ENCODE data around the gene TMEM184A. TPM values are rescaled to one million over a fixed set of nuclear protein-coding genes. Genes with fewer than 3 reads are reported as not detected.

The TMEM184A gene
- total RNA-seq, 1 donor from 2014 or later: not detected

DNA sequence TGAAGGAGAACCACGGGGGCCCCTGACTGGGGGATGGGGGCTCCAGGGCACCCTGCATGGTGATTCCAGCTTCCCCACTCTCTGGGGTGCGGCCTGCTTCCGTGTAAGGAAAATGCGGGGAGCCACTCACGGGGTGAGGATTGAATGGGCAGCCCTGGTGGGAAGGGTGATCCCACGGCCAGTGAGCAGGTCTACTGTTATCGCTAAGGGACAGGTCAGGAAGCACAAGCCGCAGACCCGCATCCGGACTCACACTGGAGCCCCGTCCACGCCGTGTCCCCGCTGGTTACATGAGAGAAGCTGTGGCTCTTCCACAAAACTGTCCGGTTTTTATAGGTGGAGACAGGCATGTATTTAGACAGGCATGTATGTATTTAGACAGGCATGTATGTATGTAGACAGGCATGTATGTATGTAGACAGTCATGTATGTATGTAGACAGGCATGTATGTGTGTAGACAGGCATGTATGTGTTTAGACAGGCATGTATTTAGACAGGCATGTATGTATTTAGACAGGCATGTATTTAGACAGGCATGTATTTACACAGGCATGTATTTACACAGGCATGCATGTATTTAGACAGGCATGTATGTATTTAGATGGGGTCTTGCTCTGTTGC, 8.1 kb upstream of the TMEM184A start:
- peak overlapping the region; percentile 44 for H3K4me3 Mint-ChIP-seq
- DNase-seq (ENCODE audit: low read depth, low spot score): no peak
- no peaks in the 10 kb centered on the region for H3K9me3 Mint-ChIP-seq
- peaks cover 22% of the 10 kb centered on the region for H3K4me1 Mint-ChIP-seq
- H3K36me3 Mint-ChIP-seq (ENCODE audit: low read depth): no peaks in the 10 kb centered on the region
- TF ChIP-seq, protein P1, sequence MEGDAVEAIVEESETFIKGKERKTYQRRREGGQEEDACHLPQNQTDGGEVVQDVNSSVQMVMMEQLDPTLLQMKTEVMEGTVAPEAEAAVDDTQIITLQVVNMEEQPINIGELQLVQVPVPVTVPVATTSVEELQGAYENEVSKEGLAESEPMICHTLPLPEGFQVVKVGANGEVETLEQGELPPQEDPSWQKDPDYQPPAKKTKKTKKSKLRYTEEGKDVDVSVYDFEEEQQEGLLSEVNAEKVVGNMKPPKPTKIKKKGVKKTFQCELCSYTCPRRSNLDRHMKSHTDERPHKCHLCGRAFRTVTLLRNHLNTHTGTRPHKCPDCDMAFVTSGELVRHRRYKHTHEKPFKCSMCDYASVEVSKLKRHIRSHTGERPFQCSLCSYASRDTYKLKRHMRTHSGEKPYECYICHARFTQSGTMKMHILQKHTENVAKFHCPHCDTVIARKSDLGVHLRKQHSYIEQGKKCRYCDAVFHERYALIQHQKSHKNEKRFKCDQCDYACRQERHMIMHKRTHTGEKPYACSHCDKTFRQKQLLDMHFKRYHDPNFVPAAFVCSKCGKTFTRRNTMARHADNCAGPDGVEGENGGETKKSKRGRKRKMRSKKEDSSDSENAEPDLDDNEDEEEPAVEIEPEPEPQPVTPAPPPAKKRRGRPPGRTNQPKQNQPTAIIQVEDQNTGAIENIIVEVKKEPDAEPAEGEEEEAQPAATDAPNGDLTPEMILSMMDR (conservative IDR thresholded peaks at IDR 0.05): no peak
- H3K27ac Mint-ChIP-seq (ENCODE audit: unreplicated experiment): no peak overlapping the region
- no peaks in the 10 kb centered on the region for H3K27me3 Mint-ChIP-seq (ENCODE audit: low read depth)

DNA sequence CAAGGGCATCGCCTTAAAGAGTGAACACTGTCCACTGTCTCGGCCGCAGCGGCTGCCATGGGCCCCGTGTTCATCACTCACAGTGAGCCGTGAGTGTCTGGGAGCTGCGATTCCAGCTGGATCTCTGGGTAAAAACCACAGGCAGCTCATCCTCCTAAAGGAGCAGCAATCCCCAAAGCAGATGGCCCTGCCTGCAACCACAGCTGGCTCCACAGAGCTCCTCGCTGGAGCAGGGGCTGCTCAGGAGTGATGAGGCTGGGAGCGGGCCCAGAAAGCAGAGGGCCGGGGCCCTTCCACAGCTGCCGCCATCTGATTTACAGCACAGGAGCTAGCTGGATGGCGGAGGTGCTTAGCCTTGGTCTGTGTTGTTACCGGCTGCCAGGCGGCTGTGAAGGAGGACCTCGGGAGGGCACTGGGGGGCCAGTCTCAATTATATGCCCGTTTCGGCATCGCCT, 6.6 kb upstream of the TMEM184A start:
- Mint-ChIP-seq H3K4me3 (no peak overlapping the region), H3K4me1 (peaks cover 8% of the 10 kb centered on the region)
- TF ChIP-seq, protein P1 (conservative IDR thresholded peaks at IDR 0.05): no peak

DNA sequence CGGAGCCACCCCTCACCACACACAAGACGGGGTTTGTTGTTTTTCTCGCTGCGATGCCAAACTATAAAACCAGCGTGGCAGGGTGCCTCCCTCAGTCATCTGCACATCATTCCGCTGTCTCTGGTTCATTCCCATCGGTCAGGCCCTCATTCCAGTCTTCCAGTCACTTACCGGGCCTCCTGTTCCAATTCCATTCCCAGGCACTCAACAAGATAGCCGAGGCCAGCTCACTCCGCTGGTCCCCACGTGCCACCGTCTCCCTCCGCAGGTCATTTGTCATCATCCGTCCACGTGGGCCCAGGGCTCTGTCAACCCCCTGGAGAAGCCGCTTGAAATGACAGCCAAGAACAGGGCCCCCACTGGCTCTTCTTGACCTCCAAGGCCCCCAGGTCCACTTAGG, 6.1 kb upstream of the TMEM184A start:
- no peaks in the 10 kb centered on the region for H3K36me3 Mint-ChIP-seq (ENCODE audit: low read depth)
- no peak overlapping the region for H3K27ac Mint-ChIP-seq (ENCODE audit: unreplicated experiment)
- no peak for DNase-seq (ENCODE audit: low read depth, low spot score)
- TF ChIP-seq, protein P1 (conservative IDR thresholded peaks at IDR 0.05): no peak
- H3K4me3 Mint-ChIP-seq: peak overlapping the region; percentile 1
- H3K27me3 Mint-ChIP-seq (ENCODE audit: low read depth): no peaks in the 10 kb centered on the region
- no peaks in the 10 kb centered on the region for H3K9me3 Mint-ChIP-seq
- H3K4me1 Mint-ChIP-seq: peaks cover 3% of the 10 kb centered on the region

More for the DNA sequence above, 6.6 kb upstream of the TMEM184A start:
- Mint-ChIP-seq H3K9me3 (no peaks in the 10 kb centered on the region), H3K36me3 (ENCODE audit: low read depth) (no peaks in the 10 kb centered on the region), H3K27me3 (ENCODE audit: low read depth) (no peaks in the 10 kb centered on the region), H3K27ac (ENCODE audit: unreplicated experiment) (no peak overlapping the region)
- no peak for DNase-seq (ENCODE audit: low read depth, low spot score)

DNA sequence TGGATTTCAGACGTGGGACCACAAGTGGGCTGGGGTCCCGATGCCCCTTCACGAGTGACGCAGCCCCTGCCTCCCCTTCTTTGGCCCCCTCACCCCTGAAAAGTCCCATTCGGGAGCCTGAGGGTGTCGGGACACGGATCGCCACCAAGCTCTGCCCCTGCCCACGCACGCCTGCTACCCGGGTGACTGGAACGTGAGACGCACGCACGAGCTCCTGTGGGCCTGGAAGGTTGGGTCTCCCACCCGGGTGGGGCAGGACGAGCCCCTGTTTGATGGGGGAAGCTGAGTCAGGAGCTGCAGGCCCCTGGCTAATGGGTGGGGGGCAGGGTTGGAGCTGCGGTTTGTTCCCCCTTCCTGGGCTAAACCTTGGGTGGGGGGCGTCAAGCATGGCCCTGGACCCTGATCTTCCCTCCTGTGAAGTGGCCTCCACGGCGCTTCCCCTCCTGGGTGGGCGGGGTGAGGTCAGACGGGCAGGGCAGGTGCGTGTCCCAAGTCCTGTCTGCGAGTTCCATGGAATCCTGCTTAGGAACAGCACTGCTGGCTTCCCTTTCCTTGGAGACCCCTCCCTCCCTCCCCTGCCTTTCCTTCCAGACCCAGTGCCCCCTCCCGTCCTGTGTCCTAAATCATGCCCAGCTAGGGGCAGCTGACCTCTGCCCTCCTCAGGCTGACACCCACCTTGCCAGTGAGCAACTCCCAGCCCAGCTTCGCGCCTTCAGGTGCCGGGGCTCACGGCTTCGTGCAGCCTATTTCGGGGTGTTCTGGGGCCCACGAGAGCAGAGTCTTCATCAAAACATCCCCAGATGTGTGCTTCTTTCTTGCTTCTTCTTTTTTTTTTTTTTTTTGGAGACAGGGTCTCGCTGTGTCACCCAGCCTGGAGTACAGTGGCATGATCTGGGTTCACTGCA, 5.3 kb upstream of the TMEM184A start:
- no peak overlapping the region for H3K27ac Mint-ChIP-seq (ENCODE audit: unreplicated experiment)
- H3K4me1 Mint-ChIP-seq: no peaks in the 10 kb centered on the region
- DNase-seq (ENCODE audit: low read depth, low spot score): no peak
- H3K27me3 Mint-ChIP-seq (ENCODE audit: low read depth): no peaks in the 10 kb centered on the region
- H3K36me3 Mint-ChIP-seq (ENCODE audit: low read depth): no peaks in the 10 kb centered on the region
- H3K4me3 Mint-ChIP-seq: no peak overlapping the region
- TF ChIP-seq, protein P1 (conservative IDR thresholded peaks at IDR 0.05): no peak
- H3K9me3 Mint-ChIP-seq: no peaks in the 10 kb centered on the region

DNA sequence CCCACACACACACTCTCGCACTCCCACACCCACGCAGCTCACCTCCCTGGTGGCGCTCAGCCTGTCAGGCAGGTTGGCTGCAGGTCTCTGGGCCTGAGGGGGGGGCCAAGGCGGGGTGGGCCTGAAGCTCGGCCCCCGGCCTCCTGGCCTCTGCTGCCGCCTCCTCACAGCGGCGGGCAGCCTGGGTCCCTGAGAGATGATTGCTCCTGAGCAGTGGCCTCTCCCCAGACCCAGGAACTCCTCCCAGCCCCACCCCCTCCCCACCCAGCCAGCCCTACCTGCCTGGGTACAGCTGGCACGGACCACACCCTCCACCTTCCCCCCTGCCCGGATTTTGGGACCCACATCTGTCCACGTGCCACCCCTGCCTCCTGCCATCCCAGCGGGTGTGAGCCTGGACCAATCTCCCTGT, 4.6 kb upstream of the TMEM184A start:
- TF ChIP-seq, protein P1 (conservative IDR thresholded peaks at IDR 0.05): no peak
- H3K4me3 Mint-ChIP-seq: no peak overlapping the region
- H3K36me3 Mint-ChIP-seq (ENCODE audit: low read depth): no peaks in the 10 kb centered on the region
- H3K9me3 Mint-ChIP-seq: no peaks in the 10 kb centered on the region
- H3K27me3 Mint-ChIP-seq (ENCODE audit: low read depth): no peaks in the 10 kb centered on the region
- no peak for DNase-seq (ENCODE audit: low read depth, low spot score)
- no peak overlapping the region for H3K27ac Mint-ChIP-seq (ENCODE audit: unreplicated experiment)
- H3K4me1 Mint-ChIP-seq: no peaks in the 10 kb centered on the region

Measured in neural crest cell (in vitro differentiated cells).